H1 (cell line): Measurements from ENCODE around the gene CACNA1C. TPM values are rescaled to one million over a fixed set of nuclear protein-coding genes. Genes with fewer than 3 reads are reported as not detected.

ENCODE experiments used
- SIN3A ChIP-seq, 2 experiments: IDR thresholded peaks in 1 of 2; conservative IDR thresholded peaks in 1 of 2; 2 replicates each; pipeline ENCODE4 v1.6.1; 2011 to 2012; ENCODE audit warnings: low read length in 2 of 2, improper control_type of control experiment in 1 of 2, low read depth in 1 of 2, mild to moderate bottlenecking in 1 of 2
- polyA plus RNA-seq, 7 experiments: library from polyadenylated mRNA; depleted of rRNA in 3 of 7; stranded (reverse) in 5 of 7; unstranded in 2 of 7; fragments of >200 nt in 5 of 7; fragments of 200-250 nt in 2 of 7; gene quantifications; 1 replicate in 5 of 7; 2 replicates in 1 of 7; 4 replicates in 1 of 7; pipeline versions ENCODE4 v1.2.1 to v1.2.3, GENCODE V29; 2011 to 2013; ENCODE audit warnings: missing spikeins in 2 of 7, mixed read lengths in 2 of 7
- total RNA-seq: library from RNA; stranded (reverse); fragmentation: NEBNext Ultra II Directional; extraction: Animal tissue kit (Norgen Biotek cat#: 25700); gene quantifications from 2 replicates; pipeline ENCODE4 v1.2.1, GENCODE V29; 2021

The CACNA1C gene
- total and polyA plus RNA-seq, 2 of the 8 experiments (the other 6 are each of a cell fraction or from before 2014, with no cell fraction given): 1.3 TPM

DNA sequence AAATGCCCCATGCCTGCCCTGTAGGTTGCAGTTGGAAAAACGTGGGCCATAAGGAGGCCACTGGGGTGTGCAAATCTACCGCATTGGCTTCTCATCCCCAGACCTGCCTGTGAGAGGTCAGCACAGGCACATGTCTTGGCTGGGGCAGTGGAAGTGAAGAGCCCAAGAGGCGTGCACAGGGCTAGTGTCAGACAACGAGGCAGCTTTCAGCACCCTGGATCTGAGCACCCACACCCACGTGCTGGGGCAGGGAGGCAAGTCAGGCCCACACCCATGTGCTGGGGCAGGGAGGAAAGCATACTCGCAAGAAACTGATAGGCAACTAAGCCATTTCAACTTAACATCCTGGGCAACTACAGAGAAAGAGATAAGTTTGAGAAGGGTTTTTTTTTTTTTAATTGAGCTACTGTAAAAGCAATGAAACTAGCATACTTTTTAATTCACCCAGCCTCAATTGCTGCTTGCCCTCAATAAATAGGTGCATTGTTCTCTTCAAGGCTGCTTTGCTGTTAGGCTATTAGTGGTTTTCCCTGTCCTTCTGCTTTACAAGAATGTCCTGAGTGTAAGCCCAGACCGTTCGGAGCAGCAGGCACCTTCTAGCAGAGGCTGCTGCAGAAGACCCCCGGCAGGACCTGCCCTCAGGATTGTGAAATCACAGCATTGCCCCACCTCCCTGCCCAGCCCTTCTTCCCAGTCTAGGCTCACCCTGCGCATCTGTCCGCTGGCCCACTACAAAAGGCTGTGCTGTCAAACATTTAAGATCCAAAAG lies 386.7 kb downstream of the CACNA1C start (continued):
- TF ChIP-seq SIN3A (conservative IDR thresholded peaks at IDR 0.05 in 1 of 2, IDR thresholded peaks at IDR 0.05 in 1 of 2; ENCODE audit: low read depth in 1 of 2, low read length in 2 of 2): no peak
